DMS 273 (cell line): ENCODE results near the gene MDM2.

Source experiments
- DNase-seq: peaks from one replicate; lab custom pipeline; 2025; ENCODE audit not compliant: unreplicated experiment; lab: John Stamatoyannopoulos, UW

Gene MDM2

GRCh38 chr12:68896881-68897540 is 89.0 kb downstream of the MDM2 start:
- no peak for DNase-seq

GRCh38 chr12:68899251-68899771 is 91.3 kb downstream of the MDM2 start:
- DNase-seq: peak; percentile 10

- DNase-seq: no peak
Measured at GRCh38 chr12:68900241-68900640, 92.3 kb downstream of the MDM2 start.
